SH-SY5Y (cell line): Measurements from ENCODE around the gene KANK4.

ENCODE experiments used
- GATA2 ChIP-seq: IDR thresholded peaks from 2 replicates; pipeline ENCODE4 v1.6.1; 2011; ENCODE audit warnings: mild to moderate bottlenecking, low read depth, low read length
- GATA3 ChIP-seq: IDR thresholded peaks from 2 replicates; pipeline ENCODE4 v1.6.1; 2011; ENCODE audit warnings: low read depth, mild to moderate bottlenecking, low read length, moderate library complexity

- TF ChIP-seq GATA2 (no peak), GATA3 (no peak)
Measured at GRCh38 chr1:62325081-62325480, 5.8 kb upstream of the KANK4 start.
